ENCODE results near the gene MYMX.

GRCh38 chr6:44201638-44202303, 15.0 kb upstream of the MYMX start:
- TF ChIP-seq CTCF (IDR thresholded peaks at IDR 0.05; ENCODE audit: low read depth, low read length, poor library complexity, severe bottlenecking) (no peak), EZH2phosphoT487 (IDR thresholded peaks at IDR 0.05; ENCODE audit: borderline replicate concordance, low read length) (no peak)

Measured in DOHH2 (cell line).